ENCODE results near the gene SMCR8. TPM values are rescaled to one million over a fixed set of nuclear protein-coding genes. Genes with fewer than 3 reads are reported as not detected.
A peak's percentile ranks its signal among the peaks of the same experiment; 100 is the strongest.

SMCR8 gene
- total RNA-seq, 2 donors from 2014 or later: 20.7 to 22.2 TPM

- Mint-ChIP-seq H3K27me3 (ENCODE audit: insufficient read depth) (no peaks in the 10 kb centered on the region), H3K36me3 (ENCODE audit: low read depth) (peaks cover 65% of the 10 kb centered on the region), H3K4me1 (no peaks in the 10 kb centered on the region), H3K9me3 (no peaks in the 10 kb centered on the region), H3K27ac (no peak overlapping the region), H3K4me3 (no peak overlapping the region)
- DNase-seq: no peak
- whole genome bisulfite sequencing, 2 experiments (ENCODE audit: insufficient coverage in 1 of 2, insufficient read length in 1 of 2): 81% methylated on average over 2 of the region's 2 CpGs; no CpG with 5 or more reads in 1 of the 2 experiments
- no peaks in the 10 kb centered on the region for H3K27me3 ChIP-seq (ENCODE audit: control insufficient read depth, insufficient read depth, low read length, poor library complexity, severe bottlenecking)
- no peak for TF ChIP-seq CTCF (conservative IDR thresholded peaks at IDR 0.05)
- H3K9ac ChIP-seq (ENCODE audit: extremely low read depth, low read length, poor library complexity, severe bottlenecking): no peak overlapping the region
- H3K9me3 ChIP-seq (ENCODE audit: control insufficient read depth, low read length): peaks cover 3% of the 10 kb centered on the region
- no peak overlapping the region for H3K4me3 ChIP-seq (ENCODE audit: low read length)
- H3K36me3 ChIP-seq (ENCODE audit: control insufficient read depth, insufficient read depth, low read length): peaks cover 55% of the 10 kb centered on the region
- H3K27ac ChIP-seq (ENCODE audit: low read depth, low read length): no peak overlapping the region
- H3K4me1 ChIP-seq (ENCODE audit: control insufficient read depth, insufficient read depth, low read length): no peaks in the 10 kb centered on the region
Measured at GRCh38 chr17:18326039-18326438, 10.9 kb downstream of the SMCR8 start.

GRCh38 chr17:18326572-18326971, 11.5 kb downstream of the SMCR8 start:
- Histone ChIP-seq H3K4me1 (ENCODE audit: control insufficient read depth, insufficient read depth, low read length) (no peaks in the 10 kb centered on the region), H3K36me3 (ENCODE audit: control insufficient read depth, insufficient read depth, low read length) (peaks cover 59% of the 10 kb centered on the region), H3K27me3 (ENCODE audit: control insufficient read depth, insufficient read depth, low read length, poor library complexity, severe bottlenecking) (no peaks in the 10 kb centered on the region), H3K4me3 (ENCODE audit: low read length) (no peak overlapping the region), H3K27ac (ENCODE audit: low read depth, low read length) (no peak overlapping the region), H3K9me3 (ENCODE audit: control insufficient read depth, low read length) (peaks cover 5% of the 10 kb centered on the region), H3K9ac (ENCODE audit: extremely low read depth, low read length, poor library complexity, severe bottlenecking) (no peak overlapping the region)
- DNase-seq: no peak
- TF ChIP-seq CTCF (conservative IDR thresholded peaks at IDR 0.05): no peak
- H3K4me3 Mint-ChIP-seq: no peak overlapping the region
- WGBS, 2 experiments (ENCODE audit: insufficient coverage in 1 of 2, insufficient read length in 1 of 2): 94% methylated on average over 6 of the region's 6 CpGs
- H3K36me3 Mint-ChIP-seq (ENCODE audit: low read depth): peaks cover 71% of the 10 kb centered on the region
- H3K4me1 Mint-ChIP-seq: no peaks in the 10 kb centered on the region
- peak overlapping the region; percentile 74 for H3K27ac Mint-ChIP-seq
- peaks cover 1% of the 10 kb centered on the region for H3K9me3 Mint-ChIP-seq
- no peaks in the 10 kb centered on the region for H3K27me3 Mint-ChIP-seq (ENCODE audit: insufficient read depth)

GRCh38 chr17:18327093-18327492, 12.0 kb downstream of the SMCR8 start:
- peaks cover 76% of the 10 kb centered on the region for H3K36me3 Mint-ChIP-seq (ENCODE audit: low read depth)
- H3K9me3 Mint-ChIP-seq: peaks cover 6% of the 10 kb centered on the region
- H3K27me3 Mint-ChIP-seq (ENCODE audit: insufficient read depth): no peaks in the 10 kb centered on the region
- H3K27me3 ChIP-seq (ENCODE audit: control insufficient read depth, insufficient read depth, low read length, poor library complexity, severe bottlenecking): no peaks in the 10 kb centered on the region
- H3K36me3 ChIP-seq (ENCODE audit: control insufficient read depth, insufficient read depth, low read length): peaks cover 64% of the 10 kb centered on the region
- peaks cover 9% of the 10 kb centered on the region for H3K9me3 ChIP-seq (ENCODE audit: control insufficient read depth, low read length)
- H3K4me1 Mint-ChIP-seq: no peaks in the 10 kb centered on the region
- no peak overlapping the region for H3K4me3 ChIP-seq (ENCODE audit: low read length)
- H3K4me1 ChIP-seq (ENCODE audit: control insufficient read depth, insufficient read depth, low read length): no peaks in the 10 kb centered on the region
- H3K4me3 Mint-ChIP-seq: no peak overlapping the region
- no peak for DNase-seq
- H3K9ac ChIP-seq (ENCODE audit: extremely low read depth, low read length, poor library complexity, severe bottlenecking): no peak overlapping the region
- no peak overlapping the region for H3K27ac Mint-ChIP-seq
- 82 to 87% methylated on average over 2 of the region's 2 CpGs for WGBS, 2 experiments (ENCODE audit: insufficient coverage in 1 of 2, insufficient read length in 1 of 2)
- TF ChIP-seq CTCF (conservative IDR thresholded peaks at IDR 0.05): no peak
- H3K27ac ChIP-seq (ENCODE audit: low read depth, low read length): no peak overlapping the region
